ENCODE results near the gene PLPPR1. TPM values are rescaled to one million over a fixed set of nuclear protein-coding genes. Genes with fewer than 3 reads are reported as not detected.

Gene PLPPR1
- total and polyA plus RNA-seq, 10 donors: not detected

DNA sequence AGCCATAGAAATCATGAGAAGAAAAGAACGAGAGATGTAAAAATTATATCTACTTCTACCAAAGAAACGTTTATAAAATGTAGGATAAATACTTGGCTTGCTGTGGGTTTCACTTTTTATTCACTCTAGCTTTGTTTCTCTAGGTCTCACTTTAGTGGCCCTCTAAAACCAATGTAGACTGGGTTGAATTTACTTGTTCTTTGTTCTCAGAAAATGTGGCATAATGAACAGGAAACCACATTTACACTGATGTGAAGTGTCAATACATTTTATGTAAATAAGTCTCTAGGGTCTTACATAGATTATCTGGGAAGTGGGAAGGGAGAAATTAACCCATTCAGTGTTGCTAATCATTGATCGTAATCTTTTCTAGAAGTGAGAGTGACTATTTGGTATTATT lies 58.9 kb downstream of the PLPPR1 start:
- H3K27ac ChIP-seq: no peak overlapping the region
- intact Hi-C loops (cut with DNase I; ENCODE audit: low total_unique reads): no loop called here
- no peaks in the 10 kb centered on the region for H3K9me3 ChIP-seq
- no peaks in the 10 kb centered on the region for H3K36me3 ChIP-seq
- WGBS, 5 donors: 58 to 68% (median 61%) methylated on average over 3 of the region's 3 CpGs
- no peaks in the 10 kb centered on the region for H3K27me3 ChIP-seq (replicated peaks in 1 of 7)
- no peak for DNase-seq
- no peaks in the 10 kb centered on the region for H3K4me1 ChIP-seq
- TF ChIP-seq POLR2A (IDR thresholded peaks at IDR 0.05) (no peak), POLR2AphosphoS5 (IDR thresholded peaks at IDR 0.05) (no peak), CTCF (IDR thresholded peaks at IDR 0.05 in 8 of 11, conservative IDR thresholded peaks at IDR 0.05 in 3 of 11) (no peak)
- no peak overlapping the region for H3K4me3 ChIP-seq

- TF ChIP-seq CTCF (IDR thresholded peaks at IDR 0.05 in 8 of 11, conservative IDR thresholded peaks at IDR 0.05 in 3 of 11): no peak
- DNase-seq: no peak
- intact Hi-C loops (cut with DNase I; ENCODE audit: low total_unique reads): no loop called here
- Histone ChIP-seq H3K4me1 (no peaks in the 10 kb centered on the region), H3K9me3 (no peaks in the 10 kb centered on the region), H3K27me3 (replicated peaks in 1 of 7) (no peaks in the 10 kb centered on the region), H3K4me3 (no peak overlapping the region), H3K36me3 (no peaks in the 10 kb centered on the region), H3K27ac (no peak overlapping the region)
- WGBS, 5 donors: 61 to 89% (median 72%) methylated on average over 1 of the region's 1 CpG
Measured at GRCh38 chr9:101092922-101093321, 64.4 kb downstream of the PLPPR1 start.

- no peaks in the 10 kb centered on the region for H3K27me3 ChIP-seq (replicated peaks in 1 of 7)
- DNase-seq: no peak
- no peak overlapping the region for H3K27ac ChIP-seq
- no peaks in the 10 kb centered on the region for H3K36me3 ChIP-seq
- no peaks in the 10 kb centered on the region for H3K4me1 ChIP-seq
- H3K9me3 ChIP-seq: no peaks in the 10 kb centered on the region
- no peak overlapping the region for H3K4me3 ChIP-seq
- intact Hi-C loops (cut with DNase I; ENCODE audit: low total_unique reads): no loop called here
- TF ChIP-seq POLR2A (IDR thresholded peaks at IDR 0.05) (no peak), CTCF (IDR thresholded peaks at IDR 0.05 in 8 of 11, conservative IDR thresholded peaks at IDR 0.05 in 3 of 11) (no peak), POLR2AphosphoS5 (IDR thresholded peaks at IDR 0.05) (no peak)
Measured at GRCh38 chr9:101093620-101094019, 65.1 kb downstream of the PLPPR1 start.

- Histone ChIP-seq H3K27ac (no peak overlapping the region), H3K4me3 (no peak overlapping the region), H3K9me3 (no peaks in the 10 kb centered on the region), H3K4me1 (no peaks in the 10 kb centered on the region), H3K27me3 (replicated peaks in 1 of 7) (no peaks in the 10 kb centered on the region), H3K36me3 (no peaks in the 10 kb centered on the region)
- DNase-seq: no peak
- WGBS, 5 donors: 50 to 79% (median 59%) methylated on average over 1 of the region's 1 CpG
- no peak for TF ChIP-seq POLR2AphosphoS5 (IDR thresholded peaks at IDR 0.05)
- no peak for TF ChIP-seq CTCF (IDR thresholded peaks at IDR 0.05 in 8 of 11, conservative IDR thresholded peaks at IDR 0.05 in 3 of 11)
- TF ChIP-seq POLR2A (IDR thresholded peaks at IDR 0.05): no peak
- intact Hi-C loops (cut with DNase I; ENCODE audit: low total_unique reads): no loop called here
Measured at GRCh38 chr9:101094686-101095085, 66.2 kb downstream of the PLPPR1 start.
